Activated CD8-positive, alpha-beta memory T cell treated with anti-CD3 and anti-CD28 coated beads for 24 hours (primary cell): Measurements from ENCODE around the gene NELL2.
"Not testable (repeated sequence)": the region's sequence is repeated elsewhere in the genome, so short reads cannot be mapped to it uniquely, and the experiment has no call there.

Source experiments
- DNase-seq: peaks from one replicate; pipeline ENCODE4 v3.0.0-alpha.2; 2020

NELL2 gene

DNA sequence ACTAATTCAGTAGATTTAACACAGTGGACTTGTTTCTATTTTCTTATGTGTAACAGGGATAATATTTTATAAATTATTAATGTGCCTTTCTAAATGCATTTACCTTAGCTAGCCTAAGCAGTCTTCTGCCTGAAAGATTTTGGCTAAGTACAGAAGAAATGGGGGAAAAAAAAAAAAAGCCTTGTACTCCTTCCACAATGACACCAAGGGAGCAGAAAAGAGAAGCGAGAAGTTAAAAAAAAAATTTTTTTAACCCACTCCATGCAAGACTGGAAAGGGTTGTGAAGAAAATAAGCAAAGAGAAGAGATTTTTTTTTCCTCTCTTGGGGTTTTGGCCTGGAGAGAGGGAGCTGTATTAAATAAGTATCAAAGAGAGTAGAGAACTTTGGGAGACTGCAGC is 28.7 kb downstream of the NELL2 start:
- no peak for DNase-seq

DNA sequence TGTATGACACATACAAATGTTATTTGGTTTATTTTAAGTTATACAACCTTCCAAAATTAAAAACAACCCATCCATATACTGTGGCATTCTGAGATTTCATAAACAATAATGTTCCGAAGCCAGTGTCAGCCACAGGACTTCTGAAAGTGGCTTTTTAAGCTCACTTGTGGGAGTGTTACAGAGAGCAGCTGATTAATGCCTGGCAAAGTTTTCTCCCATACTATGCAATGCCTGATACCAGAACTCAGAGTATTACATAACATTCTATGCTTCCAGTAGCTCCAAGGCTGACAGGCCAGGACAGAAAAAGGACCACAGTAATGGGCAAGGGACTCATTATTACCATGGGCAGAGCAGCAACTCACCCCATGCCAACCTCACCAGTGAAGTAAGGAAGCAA is 29.3 kb downstream of the NELL2 start:
- DNase-seq, result no peak

DNA sequence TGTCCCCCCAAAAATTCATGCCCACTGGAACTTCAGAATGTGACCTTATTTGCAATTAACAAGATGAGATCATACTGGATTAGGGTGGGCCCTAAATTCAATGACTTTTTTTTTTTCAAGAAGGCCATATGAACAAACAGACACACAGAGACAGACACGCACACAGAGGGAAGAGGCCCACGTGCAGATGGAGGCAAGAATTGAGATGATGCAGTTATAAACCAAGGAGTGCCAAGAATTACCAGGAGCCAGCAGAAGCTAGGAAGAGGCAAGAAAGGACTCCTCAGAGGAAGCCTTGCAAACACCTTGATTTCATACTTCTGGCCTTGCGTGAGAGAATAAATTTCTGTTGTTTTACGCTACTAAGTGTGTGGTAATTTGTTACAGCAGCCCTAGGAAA is 33.4 kb downstream of the NELL2 start:
- DNase-seq, result peak; percentile 68

GRCh38 chr12:44839785-44840184 is 36.3 kb downstream of the NELL2 start:
- no peak for DNase-seq

GRCh38 chr12:44837114-44837755 is 38.9 kb downstream of the NELL2 start:
- no peak for DNase-seq

DNA sequence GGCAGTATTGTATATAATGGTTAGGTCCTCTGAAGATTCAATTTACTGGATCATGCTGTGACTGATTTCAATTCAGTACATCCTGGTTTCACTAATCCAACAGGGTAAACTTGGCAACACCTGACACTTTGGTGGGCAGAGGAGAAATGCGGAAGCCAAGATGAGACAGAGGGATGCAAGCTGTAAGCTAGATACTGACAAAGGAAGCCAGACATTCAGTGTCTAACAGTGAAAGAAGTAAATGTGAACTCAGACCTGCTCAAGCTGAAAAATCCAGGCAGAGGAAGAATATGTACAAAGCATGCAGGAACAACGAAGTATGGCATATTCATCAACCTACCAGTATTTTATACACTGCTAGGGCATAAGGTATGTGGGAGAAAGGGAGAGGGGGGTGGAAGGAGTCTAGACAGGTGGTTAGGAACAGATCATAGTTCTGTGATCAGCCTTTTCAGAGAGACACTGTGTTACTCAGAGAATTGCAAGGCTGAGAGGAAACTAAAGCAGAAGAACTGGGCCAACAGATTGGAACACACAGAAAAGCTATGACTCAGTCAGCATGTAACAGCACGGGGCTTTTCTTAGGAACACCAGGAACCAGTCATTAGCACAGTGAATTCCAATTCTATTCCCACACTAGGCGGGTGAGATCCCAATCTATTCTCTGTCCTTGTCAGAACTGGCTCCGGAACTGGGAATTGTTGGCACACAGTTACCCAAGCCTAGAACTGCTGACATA is 40.3 kb downstream of the NELL2 start:
- DNase-seq, result peak; percentile 76

- DNase-seq, result not testable (repeated sequence)
Observed at GRCh38 chr12:44834996-44835395, 41.1 kb downstream of the NELL2 start.

GRCh38 chr12:44833561-44833960 is 42.6 kb downstream of the NELL2 start:
- no peak for DNase-seq

GRCh38 chr12:44830566-44831055 is 45.5 kb downstream of the NELL2 start:
- no peak for DNase-seq

GRCh38 chr12:44829045-44829444 is 47.1 kb downstream of the NELL2 start:
- DNase-seq, result no peak

GRCh38 chr12:44827832-44828438 is 48.2 kb downstream of the NELL2 start:
- DNase-seq, result no peak

DNA sequence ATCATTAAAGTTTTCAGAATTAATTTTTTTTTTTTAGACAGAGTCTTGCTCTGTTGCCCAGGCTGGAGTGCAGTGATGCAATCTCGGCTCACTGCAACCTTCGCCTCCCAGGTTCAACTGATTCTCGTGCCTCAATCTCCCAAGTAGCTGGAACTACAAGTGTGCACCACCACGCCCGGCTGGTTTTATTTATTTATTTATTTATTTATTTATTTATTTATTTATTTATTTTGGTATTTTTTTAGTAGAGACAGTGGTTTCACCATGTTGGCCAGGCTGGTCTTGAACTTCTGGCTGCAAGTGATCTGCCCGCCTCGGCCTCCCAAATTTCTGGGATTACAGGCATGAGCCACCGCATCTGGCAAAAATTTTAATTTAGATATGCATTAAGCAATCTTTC is 54.4 kb downstream of the NELL2 start:
- DNase-seq, result not testable (repeated sequence)

DNA sequence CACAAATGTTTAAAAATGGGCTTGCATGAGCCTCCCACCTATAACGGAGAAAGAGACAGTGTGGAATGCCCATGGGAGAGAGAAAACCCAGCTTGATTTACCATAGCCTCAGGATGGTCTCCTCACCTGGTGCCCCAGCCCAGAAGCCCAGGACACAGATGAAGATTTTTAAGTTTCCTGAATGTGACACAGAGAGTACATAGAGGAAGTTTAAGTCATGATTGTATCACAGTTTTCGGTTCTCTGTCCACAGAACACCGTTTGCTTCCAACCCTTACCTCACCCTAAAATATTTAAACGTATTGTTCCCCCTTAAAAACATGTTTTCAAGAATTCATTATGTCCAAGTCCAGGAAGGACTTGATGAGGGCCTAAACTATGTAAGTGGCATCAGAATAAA is 56.2 kb downstream of the NELL2 start:
- DNase-seq, result no peak

- DNase-seq, result no peak
Observed at GRCh38 chr12:44817687-44818086, 58.4 kb downstream of the NELL2 start.

DNA sequence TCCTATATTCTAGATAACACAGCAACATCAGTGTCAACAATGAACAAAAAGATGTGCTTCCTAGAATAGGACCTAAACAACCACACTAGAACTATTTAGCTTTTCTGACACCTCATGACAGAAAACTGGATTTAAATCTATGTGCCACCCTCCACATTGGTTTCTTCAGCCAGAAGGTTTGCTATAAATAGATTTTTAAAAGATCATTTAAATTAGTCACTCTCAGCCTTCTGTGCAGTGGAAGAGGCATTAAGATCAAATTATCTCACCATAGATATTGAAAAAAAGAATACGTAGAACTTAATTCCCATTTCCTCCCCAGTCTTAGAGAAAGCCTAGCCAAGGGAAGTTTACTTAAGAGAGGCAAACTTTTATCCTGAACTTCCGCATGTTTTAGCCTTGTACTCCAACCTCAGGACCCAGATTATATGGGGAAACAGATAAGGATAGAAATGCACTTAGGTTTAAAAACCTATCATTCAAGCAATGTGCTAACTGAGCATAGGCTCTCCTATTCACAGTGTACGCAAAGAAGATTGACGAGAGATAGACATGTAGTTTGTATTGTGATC is 59.6 kb downstream of the NELL2 start:
- DNase-seq, result no peak

DNA sequence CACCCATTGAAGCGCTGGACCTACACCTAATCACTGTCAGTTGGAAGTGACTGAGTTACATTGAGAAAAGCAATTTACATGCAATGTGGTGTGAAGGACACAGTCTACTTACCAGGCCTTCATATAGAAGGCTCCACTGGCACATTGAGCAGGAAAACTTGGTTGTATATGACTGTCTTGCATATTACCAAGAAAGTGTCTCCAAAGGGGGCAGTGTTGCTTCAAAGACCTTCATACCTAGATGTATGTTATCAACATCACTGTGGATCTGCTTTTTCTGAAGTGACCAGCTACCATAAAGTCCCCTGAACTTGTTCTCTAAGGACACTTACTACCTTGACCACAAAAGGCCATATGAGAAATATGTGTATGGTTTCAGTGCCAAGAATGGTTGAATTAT is 64.1 kb downstream of the NELL2 start:
- no peak for DNase-seq

DNA sequence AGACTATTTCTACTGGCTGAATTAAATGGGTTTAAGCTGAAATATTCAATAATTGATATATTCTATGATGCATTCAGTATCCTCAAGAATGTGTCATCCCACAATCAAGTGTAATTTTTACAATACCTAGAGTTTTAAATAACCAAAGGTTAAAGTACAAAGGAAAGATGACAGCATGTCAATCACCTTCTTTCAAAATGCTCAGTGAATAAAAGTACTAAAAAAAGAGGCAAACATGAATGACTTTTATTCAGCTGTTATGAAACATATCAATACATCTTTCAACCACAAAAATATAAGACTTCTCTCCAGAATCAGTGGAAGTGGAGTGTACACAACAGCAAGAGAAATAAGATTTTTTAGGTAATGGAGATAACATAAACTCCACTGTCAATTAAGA is 72.0 kb downstream of the NELL2 start:
- DNase-seq, result no peak

GRCh38 chr12:44795970-44796369 is 80.1 kb downstream of the NELL2 start:
- no peak for DNase-seq

GRCh38 chr12:44788731-44789130 is 87.4 kb downstream of the NELL2 start:
- no peak for DNase-seq

DNA sequence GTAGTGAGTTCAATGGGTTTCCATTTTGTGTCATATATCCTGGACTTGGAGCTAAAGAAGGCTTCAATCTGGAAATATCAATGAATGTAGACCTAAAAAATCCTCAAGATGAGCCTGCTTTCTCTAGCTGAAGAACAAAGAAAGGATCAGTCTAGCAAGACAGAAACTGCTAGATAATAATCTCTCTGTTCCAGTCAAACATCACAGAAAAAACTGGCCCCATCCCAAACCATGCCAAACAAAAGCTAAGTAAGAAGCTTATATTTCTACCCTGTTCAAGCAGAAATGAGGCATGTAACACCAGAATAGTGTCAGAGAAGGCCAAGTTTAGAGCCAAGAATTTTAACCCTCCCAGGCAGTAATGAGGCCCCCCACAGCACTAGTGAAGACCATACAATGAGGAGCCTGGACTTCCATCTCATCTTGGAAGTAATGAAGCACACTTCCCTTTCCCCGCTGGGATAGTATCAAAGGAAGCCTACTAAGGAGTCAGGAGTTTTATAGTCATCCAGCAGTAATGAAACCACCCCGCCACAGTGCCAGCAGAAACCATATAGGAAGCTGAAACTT is 95.8 kb downstream of the NELL2 start:
- no peak for DNase-seq

DNA sequence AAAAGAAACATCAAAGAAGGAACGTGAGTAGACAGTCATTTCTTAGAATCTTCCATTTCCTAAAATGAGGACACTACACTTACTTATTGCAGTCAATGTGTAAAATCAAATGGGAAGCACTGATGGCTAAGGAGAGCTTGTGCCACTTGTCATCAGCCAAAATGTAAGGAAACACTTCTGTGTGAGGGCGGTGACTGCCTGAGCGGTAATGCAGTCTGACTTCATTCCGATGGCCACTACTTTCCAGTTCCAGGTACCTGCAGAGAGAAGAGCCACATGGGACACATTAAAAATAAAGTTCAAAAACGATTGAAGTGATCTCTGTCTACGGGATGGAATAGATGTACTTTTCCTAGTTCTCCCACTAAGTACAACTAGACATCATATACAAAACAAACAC is 96.3 kb downstream of the NELL2 start:
- DNase-seq, result no peak

- no peak for DNase-seq
Observed at GRCh38 chr12:44778863-44779262, 97.3 kb downstream of the NELL2 start.

DNA sequence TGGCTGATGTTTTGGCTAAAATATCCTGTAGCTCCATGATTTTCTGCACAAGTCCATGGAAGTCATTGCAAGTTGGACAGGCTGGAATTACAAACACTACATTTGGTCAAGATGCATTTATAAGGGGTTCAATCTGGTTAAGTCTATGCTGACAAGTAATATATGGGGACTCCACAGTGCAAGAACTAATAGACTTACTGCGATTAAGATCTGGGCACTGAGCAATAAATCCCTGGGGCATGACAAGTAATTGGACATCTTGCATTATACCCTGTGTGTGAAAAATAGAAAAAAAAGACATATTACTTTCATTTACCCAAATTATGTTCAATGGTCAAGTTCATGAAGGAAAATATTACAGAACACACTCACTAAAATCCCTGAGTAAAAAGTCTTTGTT is 99.1 kb downstream of the NELL2 start:
- no peak for DNase-seq

DNA sequence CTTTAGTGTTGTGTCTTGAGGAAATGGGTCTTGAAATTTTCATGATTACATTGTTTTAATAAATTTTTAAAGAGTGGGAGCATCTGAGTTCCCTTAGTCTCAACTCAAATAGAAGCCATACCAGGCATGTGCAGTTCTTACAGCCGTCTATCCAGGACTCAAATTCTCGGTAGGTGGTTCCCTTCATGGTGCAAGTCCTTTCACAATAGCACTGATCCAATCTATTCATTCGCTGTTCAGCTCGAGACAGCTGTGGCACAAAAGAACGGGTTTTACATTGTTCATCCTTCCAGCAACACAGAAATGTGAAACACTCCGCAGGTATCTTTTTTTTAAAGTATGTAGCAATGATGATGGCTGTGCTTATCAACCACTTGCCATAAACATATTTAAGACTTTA is 100.2 kb downstream of the NELL2 start:
- DNase-seq, result no peak
